ENCODE results near the gene TCF25.

Gene TCF25

DNA sequence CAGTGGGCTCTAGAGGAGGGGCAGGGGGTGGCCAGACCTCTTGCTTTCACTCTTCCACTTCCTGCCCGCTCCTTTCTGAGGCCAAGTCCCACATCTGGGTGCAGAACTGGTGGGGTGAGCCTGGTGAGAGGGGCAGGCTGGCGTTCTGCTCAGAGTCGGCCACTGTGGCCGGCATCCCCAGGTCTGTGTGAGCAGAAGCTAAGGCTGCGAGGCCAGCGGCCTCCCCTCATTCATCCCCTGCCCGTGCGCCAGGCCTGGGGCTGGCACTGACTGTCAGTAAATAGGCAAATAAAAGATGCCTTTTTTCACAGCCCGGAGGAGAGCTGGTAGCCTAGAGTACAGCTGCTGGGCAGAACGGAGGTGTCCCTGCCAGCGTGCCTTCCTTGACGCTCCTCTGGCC, 76.4 kb downstream of the TCF25 start:
- no peak for DNase-seq

DNA sequence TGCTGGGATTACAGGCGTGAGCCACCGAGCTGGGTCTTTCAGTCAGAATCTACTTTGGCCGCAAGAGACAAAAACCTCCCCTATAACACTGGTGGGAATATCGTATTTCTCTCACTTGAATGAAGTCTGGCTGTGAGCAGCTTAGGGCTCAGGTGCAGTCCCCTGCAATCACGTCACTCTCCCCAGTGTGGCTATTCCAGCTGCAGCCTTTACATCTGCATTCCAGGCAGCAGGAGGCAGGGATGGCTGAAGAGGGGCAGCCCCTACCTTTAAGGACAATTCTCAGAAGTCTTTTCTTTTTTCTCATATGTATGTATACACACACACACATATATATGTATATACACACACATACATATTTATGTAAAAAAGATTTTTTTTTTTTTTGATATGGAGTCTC, 78.1 kb downstream of the TCF25 start:
- no peak for DNase-seq

DNA sequence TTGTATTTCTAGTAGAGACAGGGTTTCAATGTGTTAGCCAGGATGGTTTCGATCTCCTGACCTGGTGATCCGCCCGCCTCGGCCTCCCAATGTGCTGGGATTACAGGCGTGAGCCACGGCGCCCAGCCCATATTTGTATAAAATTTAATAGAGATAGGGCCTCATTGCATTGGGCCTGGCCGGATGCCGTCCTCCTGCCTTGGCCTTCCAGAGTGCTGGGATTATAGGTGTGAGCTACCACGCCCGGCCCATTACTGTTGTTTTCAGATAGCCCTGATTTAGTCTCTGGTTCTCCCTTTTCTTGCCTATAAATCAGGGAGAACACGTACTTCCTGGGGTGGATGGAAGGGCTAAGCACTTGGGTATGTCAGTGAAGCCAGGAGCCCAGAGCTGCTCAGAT, 78.7 kb downstream of the TCF25 start:
- DNase-seq, result no peak

DNA sequence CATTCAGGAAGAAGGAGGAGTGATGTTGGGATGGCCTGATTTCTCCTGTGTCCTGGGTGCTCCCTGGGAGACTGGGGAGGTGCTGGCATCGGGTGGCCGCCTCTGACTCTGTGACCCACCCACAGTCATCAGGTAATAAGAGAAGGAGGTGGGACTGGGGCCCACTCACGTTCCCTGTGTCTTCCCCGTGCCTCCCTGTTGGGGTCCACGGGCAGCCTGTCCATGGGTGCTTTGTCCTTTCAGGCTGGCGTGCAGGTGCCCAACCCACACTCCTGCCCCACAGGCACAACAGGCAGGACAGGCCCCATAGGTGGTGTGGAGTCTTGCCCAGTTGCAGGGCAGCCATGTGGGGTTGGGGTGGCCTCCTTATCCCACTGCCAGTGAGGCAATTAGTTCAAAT, 79.2 kb downstream of the TCF25 start:
- no peak for DNase-seq

DNA sequence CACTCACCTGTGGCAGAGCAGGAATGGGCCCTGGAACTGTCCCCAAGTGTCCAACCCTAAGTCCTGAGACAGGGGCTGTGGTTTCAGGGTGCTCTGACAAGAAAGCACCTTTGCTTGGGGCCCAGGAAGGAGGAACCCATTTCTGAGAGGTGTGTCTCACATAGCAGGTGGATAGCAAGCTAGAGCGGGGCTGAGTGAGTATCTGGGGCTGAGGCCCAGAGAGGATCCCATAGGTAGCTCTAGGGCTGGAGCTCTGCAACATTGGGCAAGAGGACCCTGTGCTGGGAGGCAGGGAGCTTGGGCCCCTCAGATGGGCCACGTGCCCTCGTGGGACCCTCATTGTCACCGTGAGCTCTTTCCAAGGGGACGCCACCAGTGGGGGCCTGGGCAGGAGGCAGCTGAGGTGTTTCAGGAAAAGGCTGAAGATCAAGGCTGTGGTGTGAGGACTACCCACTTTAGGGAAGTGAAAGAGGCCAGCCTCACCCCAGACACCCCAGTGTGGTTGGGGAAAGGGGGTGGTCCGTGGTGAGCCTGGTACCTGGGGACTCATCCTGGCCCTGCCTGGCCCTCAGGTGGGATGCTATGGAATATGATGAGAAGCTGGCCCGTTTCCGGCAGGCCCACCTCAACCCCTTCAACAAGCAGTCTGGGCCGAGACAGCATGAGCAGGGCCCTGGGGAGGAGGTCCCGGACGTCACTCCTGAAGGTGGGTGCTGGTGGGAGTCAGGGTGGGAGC, 80.4 kb downstream of the TCF25 start:
- no peak for DNase-seq

DNA sequence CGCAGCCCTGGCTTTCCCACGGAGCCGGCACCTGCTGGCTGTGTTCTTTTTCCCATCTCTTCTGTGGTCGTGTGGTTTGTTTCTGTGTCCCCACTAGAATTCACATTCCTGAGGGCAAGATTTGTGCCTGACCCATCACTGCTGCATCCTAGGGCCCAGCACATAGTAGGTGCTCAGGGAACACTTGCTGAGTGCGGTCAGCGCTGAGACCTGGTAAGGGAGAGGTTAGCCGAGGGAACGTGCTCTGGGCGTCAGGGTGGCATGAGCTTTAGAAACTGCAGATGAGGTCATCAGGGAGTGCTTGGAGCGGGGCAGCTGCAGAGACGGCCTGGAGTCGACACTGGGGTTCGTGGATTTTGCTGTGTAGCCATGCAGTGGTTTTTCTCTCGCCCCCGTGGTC, 81.1 kb downstream of the TCF25 start:
- DNase-seq, result no peak

DNA sequence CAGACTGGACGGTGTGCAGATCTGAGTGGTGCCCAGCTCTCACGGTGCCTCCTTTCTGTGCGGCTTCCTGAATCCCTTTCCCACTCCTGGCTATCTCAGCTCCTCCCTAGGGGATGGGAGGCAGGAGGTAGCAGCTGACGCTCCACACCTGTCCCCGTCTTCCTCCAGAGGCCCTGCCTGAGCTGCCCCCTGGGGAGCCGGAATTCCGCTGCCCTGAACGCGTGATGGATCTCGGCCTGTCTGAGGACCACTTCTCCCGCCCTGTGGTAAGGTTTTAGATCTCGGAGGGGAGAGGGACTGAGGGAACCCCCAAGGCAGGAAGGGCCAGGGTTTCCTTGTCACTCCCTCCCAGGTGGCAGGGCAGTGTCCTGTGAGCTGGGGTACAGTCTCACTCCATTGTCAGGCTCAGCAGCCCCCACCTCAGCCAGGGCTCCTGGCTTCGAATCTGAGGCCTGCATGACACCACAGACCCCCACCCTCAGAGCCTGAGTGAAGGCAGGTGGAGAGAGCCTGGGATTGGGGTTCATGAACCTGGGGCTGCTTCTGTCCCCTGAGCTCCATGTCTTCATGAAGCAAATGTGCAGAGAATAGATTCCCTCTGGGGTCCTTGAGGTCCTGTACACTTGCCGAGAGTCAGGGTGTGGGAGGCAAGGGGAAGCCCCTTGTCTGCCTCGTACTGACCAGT, 81.8 kb downstream of the TCF25 start:
- no peak for DNase-seq

DNA sequence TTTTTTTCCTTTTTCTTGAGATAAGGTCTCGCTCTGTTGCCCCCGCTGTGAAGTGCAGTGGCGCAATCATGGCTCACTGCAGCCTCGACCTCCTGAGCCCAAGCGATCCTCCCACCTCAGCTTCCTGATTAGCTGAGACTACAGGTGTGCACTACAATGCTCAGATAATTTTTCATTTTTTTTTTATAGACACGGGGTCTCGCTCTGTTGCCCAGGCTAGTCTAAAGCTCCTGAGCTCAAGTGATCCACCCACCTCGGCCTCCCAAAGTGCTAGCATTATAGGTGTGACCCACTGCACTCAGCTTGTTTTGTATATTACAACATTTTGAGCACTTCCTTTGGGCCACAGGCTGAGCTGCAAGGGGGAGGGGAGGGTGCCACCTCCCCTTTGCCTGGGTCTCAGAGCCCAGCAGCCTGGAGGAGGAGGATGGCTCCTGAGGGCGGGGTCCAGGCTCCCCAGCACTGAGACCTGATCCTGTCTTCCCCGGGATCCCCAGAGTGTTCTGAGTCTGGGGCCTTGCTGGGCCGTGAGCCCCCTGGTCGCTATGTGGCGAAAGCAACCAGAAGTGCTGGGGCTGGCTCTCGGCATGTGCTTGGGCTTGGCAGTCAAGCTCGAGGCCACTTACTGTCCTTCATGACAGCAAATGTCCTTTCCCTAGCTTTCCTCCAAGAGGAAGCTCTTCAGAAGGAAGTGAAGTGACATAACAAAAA, 83.3 kb downstream of the TCF25 start:
- DNase-seq, result no peak

DNA sequence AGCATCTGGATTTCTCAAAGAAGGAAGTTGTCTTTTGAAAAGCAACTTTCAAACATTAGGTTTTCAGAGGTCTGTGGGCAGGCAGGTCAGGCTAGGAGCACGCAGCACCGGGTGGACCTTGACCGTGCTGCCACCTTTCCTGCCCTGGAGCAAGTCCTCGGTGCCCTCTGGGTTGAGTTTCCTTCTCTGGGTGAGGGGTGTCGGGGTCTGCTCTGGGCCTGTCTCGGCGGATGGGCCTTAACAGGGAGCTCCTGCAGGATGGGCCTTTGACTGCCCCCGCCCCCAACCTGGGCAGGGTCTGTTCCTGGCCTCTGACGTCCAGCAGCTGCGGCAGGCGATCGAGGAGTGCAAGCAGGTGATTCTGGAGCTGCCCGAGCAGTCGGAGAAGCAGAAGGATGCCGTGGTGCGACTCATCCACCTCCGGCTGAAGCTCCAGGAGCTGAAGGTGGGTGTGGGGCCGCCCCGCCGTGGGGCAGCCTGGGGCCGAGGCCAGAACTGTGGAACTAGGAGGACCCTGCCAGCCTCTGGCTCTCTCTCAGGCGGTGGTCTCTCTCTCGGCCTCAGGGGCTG, 83.9 kb downstream of the TCF25 start:
- DNase-seq, result no peak

DNA sequence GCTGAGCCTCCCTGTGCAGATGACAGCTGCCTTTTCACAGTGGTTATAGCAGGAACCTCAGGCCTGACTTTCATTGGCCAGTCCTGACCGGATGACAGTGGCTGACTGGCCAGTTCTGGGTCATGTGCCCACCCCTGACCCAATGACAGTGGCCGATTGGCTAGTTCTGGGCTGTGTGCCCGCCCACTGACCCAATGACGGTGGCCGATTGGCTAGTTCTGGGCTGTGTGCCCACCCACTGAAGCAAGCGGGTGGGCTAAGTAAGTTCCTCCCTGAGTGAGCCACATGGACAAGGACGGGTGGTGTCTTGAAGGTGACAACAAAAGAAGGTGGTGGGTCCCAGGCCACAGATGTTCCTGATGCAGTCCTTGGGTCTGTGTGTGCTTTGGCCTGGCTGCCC, 84.7 kb downstream of the TCF25 start:
- no peak for DNase-seq

DNA sequence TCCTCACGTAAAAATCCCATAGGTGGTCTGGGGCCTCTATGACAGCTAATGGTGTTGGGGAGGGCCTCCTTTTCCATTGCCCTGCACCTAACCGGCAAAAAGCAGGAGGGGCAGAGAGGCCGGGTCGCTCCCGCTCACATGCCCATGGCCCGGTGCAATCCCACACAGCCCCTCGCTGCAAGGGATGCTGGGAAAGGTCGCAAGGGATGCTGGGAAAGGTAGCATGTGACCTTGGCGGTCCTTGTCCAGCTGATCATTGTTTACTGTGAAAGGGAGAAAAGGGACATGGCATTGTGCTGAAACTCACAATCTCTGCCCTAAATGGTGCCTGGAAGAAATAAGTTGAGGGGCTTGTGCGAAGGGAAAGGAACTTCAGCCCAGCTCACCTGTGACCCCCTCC, 85.2 kb downstream of the TCF25 start:
- no peak for DNase-seq

DNA sequence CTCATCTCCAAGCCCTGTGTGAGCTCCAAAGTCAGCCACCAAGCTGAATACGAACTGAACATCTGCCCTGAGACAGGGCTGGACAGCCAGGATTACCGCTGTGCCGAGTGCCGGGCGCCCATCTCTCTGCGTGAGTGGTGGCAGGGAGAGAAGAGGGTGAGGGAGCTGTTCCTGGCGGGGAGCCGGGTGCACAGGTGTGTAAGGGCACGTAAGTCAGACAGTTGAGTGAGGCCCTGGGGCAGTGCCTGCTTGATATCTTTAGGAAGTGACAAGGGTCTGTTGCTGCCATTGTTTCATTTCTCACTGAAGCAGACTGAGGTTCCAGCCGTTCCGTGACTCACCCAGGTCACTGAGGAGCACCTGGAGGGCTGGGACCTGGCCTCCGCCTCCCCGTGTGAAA, 87.6 kb downstream of the TCF25 start:
- DNase-seq, result no peak

Data from T1000 (cell line).